ENCODE results near the gene ELOA.

DNA sequence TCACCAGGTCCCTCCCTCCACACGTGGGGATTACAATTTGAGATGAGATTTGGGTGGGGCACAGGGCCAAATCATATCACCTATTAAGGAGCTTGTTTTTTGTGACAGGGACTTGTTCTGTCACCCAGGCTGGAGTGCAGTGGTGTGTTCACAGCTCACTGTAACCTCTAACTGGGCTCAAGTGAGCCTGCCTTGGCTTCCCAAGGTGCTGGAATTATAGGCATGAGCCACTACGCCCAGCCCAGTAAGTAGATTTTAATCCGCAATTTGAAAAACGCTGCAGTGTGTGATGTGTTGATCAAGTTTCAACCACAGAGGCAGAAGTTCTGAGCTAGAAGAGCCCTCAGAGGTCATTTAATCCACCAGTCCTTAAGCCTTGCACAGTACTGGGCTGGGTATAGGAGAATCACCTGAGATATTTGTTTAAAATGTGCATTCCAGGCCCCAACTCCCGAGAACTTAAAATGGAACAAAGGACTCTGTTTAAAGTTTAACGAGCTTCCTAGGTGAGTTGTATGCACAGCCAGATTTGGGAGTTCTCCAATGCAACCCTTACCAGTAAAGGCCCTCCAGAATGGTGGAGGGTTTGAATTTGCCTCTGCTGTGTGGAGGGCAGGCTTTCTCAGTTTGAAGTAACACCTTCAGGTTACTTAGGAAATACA lies 38.3 kb upstream of the ELOA start:
- TF ChIP-seq, protein P1, sequence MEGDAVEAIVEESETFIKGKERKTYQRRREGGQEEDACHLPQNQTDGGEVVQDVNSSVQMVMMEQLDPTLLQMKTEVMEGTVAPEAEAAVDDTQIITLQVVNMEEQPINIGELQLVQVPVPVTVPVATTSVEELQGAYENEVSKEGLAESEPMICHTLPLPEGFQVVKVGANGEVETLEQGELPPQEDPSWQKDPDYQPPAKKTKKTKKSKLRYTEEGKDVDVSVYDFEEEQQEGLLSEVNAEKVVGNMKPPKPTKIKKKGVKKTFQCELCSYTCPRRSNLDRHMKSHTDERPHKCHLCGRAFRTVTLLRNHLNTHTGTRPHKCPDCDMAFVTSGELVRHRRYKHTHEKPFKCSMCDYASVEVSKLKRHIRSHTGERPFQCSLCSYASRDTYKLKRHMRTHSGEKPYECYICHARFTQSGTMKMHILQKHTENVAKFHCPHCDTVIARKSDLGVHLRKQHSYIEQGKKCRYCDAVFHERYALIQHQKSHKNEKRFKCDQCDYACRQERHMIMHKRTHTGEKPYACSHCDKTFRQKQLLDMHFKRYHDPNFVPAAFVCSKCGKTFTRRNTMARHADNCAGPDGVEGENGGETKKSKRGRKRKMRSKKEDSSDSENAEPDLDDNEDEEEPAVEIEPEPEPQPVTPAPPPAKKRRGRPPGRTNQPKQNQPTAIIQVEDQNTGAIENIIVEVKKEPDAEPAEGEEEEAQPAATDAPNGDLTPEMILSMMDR (conservative IDR thresholded peaks at IDR 0.05; ENCODE audit: low read length), result no peak
- TF ChIP-seq EZH2phosphoT487 (IDR thresholded peaks at IDR 0.05; ENCODE audit: borderline replicate concordance, low read depth, low read length), result no peak

All from OCI-LY7 (cell line).